HL-60/S4 (cell line): ENCODE results near the gene PDZRN4.

Source experiments
- in situ Hi-C: fragments of 300-500 bp; cut with MboI; formaldehyde crosslinking; loops from 2 replicates; pipeline ENCODE4 v1.14.3; 2022; ENCODE audit warnings: low sequenced_read_pairs

PDZRN4 gene

GRCh38 chr12:41496009-41496408, 307.9 kb downstream of the PDZRN4 start:
- in situ Hi-C loops = no loop called here

GRCh38 chr12:41497409-41497808, 309.3 kb downstream of the PDZRN4 start:
- in situ Hi-C loops = no loop called here

GRCh38 chr12:41504976-41505375, 316.9 kb downstream of the PDZRN4 start:
- in situ Hi-C loops = no loop called here

GRCh38 chr12:41507286-41507685, 319.2 kb downstream of the PDZRN4 start:
- in situ Hi-C loops = no loop called here

GRCh38 chr12:41509271-41510055, 321.3 kb downstream of the PDZRN4 start:
- in situ Hi-C loops = no loop called here

- in situ Hi-C loops = no loop called here
Observed at GRCh38 chr12:41510470-41510869, 322.4 kb downstream of the PDZRN4 start.

- in situ Hi-C loops = no loop called here
Observed at GRCh38 chr12:41511247-41511646, 323.1 kb downstream of the PDZRN4 start.

- in situ Hi-C loops = no loop called here
Observed at GRCh38 chr12:41512497-41512896, 324.4 kb downstream of the PDZRN4 start.

- in situ Hi-C loops = no loop called here
Observed at GRCh38 chr12:41514021-41514777, 326.1 kb downstream of the PDZRN4 start.

- in situ Hi-C loops = no loop called here
Observed at GRCh38 chr12:41514907-41515306, 326.8 kb downstream of the PDZRN4 start.

GRCh38 chr12:41515953-41516352, 327.8 kb downstream of the PDZRN4 start:
- in situ Hi-C loops = no loop called here

GRCh38 chr12:41520869-41521268, 332.7 kb downstream of the PDZRN4 start:
- in situ Hi-C loops = no loop called here

- in situ Hi-C loops = no loop called here
Observed at GRCh38 chr12:41521872-41522379, 333.8 kb downstream of the PDZRN4 start.

GRCh38 chr12:41527062-41527461, 338.9 kb downstream of the PDZRN4 start:
- in situ Hi-C loops = no loop called here

GRCh38 chr12:41527534-41528116, 339.5 kb downstream of the PDZRN4 start:
- in situ Hi-C loops = no loop called here

- in situ Hi-C loops = no loop called here
Observed at GRCh38 chr12:41528874-41529273, 340.8 kb downstream of the PDZRN4 start.

GRCh38 chr12:41530441-41530840, 342.3 kb downstream of the PDZRN4 start:
- in situ Hi-C loops = no loop called here

GRCh38 chr12:41531147-41531829, 343.2 kb downstream of the PDZRN4 start:
- in situ Hi-C loops = no loop called here

- in situ Hi-C loops = no loop called here
Observed at GRCh38 chr12:41532072-41532471, 344.0 kb downstream of the PDZRN4 start.

GRCh38 chr12:41536813-41537490, 348.8 kb downstream of the PDZRN4 start:
- in situ Hi-C loops = no loop called here
